ENCODE measurements around the gene SLC34A1. TPM values are rescaled to one million over a fixed set of nuclear protein-coding genes. Genes with fewer than 3 reads are reported as not detected.
A peak's percentile ranks its signal among the peaks of the same experiment; 100 is the strongest.

The SLC34A1 gene
- total and polyA plus RNA-seq, 2 donors (not counting 1 experiment from before 2014, with no cell fraction given) = 0.06 TPM; not detected in 1

DNA sequence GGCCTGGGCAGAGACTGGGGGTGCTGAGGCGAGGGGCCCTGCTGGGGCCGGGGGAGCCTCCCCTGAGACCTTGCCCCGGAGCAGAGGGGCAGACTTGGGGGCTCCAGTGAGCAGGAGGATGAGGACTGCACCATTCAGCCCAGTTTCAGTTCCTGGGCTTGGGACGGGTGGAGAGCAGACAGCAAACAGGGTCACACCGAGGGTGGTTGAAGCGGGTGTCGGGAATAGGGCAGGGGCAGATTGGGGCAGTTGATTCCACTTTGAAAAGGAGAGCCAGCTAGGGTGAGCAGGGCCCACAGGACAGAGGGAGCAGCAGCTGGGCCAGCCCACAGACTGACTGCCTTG, 46.7 kb downstream of the SLC34A1 start:
- H3K79me2 ChIP-seq (ENCODE audit: control insufficient read depth, insufficient read depth, low read length) = peaks cover 73% of the 10 kb centered on the region
- H3K27ac ChIP-seq (ENCODE audit: low read length in 2 of 2) = peak overlapping the region; percentile 92 to 96
- intact Hi-C loops (cut with micrococcal nuclease) = loop anchor here (1.0 kb wide), 2 partner anchors 23 to 27 kb away; no protein-coding TSS in a partner anchor
- peaks cover 0 to 72% of the 10 kb centered on the region in 2 experiments for H3K36me3 ChIP-seq (replicated peaks in 1 of 2; ENCODE audit: control extremely low read depth in 1 of 2, control insufficient read depth in 1 of 2, extremely low read depth in 1 of 2, insufficient read depth in 2 of 2, low read length in 1 of 2)
- Mint-ChIP-seq H3K27ac (peak overlapping the region; percentile 97), H3K9me3 (ENCODE audit: insufficient read depth) (no peaks in the 10 kb centered on the region), H3K4me3 (peak overlapping the region; percentile 94), H3K27me3 (no peaks in the 10 kb centered on the region), H3K4me1 (peaks cover 70% of the 10 kb centered on the region)
- DNase-seq (no peak), ATAC-seq (ENCODE audit: low read depth) (no peak)
- peaks cover 82% of the 10 kb centered on the region for H4K20me1 ChIP-seq (ENCODE audit: control insufficient read depth, insufficient read depth, low read length, poor library complexity, severe bottlenecking)
- no peak overlapping the region for H2AFZ ChIP-seq (ENCODE audit: insufficient read depth, low read depth, low read length, poor library complexity, severe bottlenecking)
- peak overlapping the region; percentile 15 for H3K9ac ChIP-seq (ENCODE audit: low read length)
- H3K4me3 ChIP-seq (ENCODE audit: control extremely low read depth in 1 of 5, extremely low read depth in 1 of 5, insufficient read depth in 1 of 5, low read depth in 2 of 5, low read length in 4 of 5) = peak overlapping the region in 2 of 5 experiments; percentile 21 to 35
- ChIA-PET CTCF (interaction anchor here (0.6 to 12.4 kb wide), 11 partner anchors 8 to 686 kb away, joined by 3 to 152 read pairs (median 5); partner anchors contain the start of gene PRR7), POLR2A (interaction anchor here (1.2 to 6.8 kb wide), 9 partner anchors 14 to 895 kb away, joined by 3 to 103 read pairs (median 5); partner anchors contain the start of genes LMAN2, PDLIM7 and PRR7)
- peaks cover 63 to 83% of the 10 kb centered on the region in 2 donors for H3K4me1 ChIP-seq (ENCODE audit: control insufficient read depth in 2 of 2, insufficient read depth in 2 of 2, low read length in 2 of 2)
- no peak for TF ChIP-seq EZH2 (IDR thresholded peaks at IDR 0.05; ENCODE audit: borderline replicate concordance, insufficient read depth, low read depth, low read length, poor library complexity, severe bottlenecking)
- TF ChIP-seq, protein P1, sequence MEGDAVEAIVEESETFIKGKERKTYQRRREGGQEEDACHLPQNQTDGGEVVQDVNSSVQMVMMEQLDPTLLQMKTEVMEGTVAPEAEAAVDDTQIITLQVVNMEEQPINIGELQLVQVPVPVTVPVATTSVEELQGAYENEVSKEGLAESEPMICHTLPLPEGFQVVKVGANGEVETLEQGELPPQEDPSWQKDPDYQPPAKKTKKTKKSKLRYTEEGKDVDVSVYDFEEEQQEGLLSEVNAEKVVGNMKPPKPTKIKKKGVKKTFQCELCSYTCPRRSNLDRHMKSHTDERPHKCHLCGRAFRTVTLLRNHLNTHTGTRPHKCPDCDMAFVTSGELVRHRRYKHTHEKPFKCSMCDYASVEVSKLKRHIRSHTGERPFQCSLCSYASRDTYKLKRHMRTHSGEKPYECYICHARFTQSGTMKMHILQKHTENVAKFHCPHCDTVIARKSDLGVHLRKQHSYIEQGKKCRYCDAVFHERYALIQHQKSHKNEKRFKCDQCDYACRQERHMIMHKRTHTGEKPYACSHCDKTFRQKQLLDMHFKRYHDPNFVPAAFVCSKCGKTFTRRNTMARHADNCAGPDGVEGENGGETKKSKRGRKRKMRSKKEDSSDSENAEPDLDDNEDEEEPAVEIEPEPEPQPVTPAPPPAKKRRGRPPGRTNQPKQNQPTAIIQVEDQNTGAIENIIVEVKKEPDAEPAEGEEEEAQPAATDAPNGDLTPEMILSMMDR (IDR thresholded peaks at IDR 0.05) = no peak
- peak overlapping the region; percentile 90 for H3K4me2 ChIP-seq (replicated peaks; ENCODE audit: low read depth, low read length, poor library complexity, severe bottlenecking)
- 2% methylated on average over 7 of the region's 7 CpGs for WGBS (ENCODE audit: insufficient coverage)
- no peaks in the 10 kb centered on the region for H3K9me3 ChIP-seq (ENCODE audit: control extremely low read depth in 1 of 3, control insufficient read depth in 2 of 3, insufficient read depth in 1 of 3, low read length in 2 of 3)
- no peaks in the 10 kb centered on the region for H3K27me3 ChIP-seq (replicated peaks in 1 of 4; ENCODE audit: control extremely low read depth in 1 of 4, control insufficient read depth in 3 of 4, insufficient read depth in 4 of 4, low read length in 3 of 4)
